Endothelial cell of umbilical vein (primary cell): ENCODE results near the gene ARFGAP3.

Source experiments
- CTCF ChIP-seq, 2 donors: IDR thresholded peaks; 1 replicate in 1 of 2; 2 replicates in 1 of 2; pipeline ENCODE4 v1.5.1; 2011; ENCODE audit warnings: low read length in 2 of 2, mild to moderate bottlenecking in 2 of 2, moderate library complexity in 2 of 2, control low read depth in 1 of 2, inconsistent platforms in 1 of 2, low read depth in 1 of 2; ENCODE audit not compliant: insufficient read depth in 1 of 2; ENCODE audit errors: extremely low read depth in 1 of 2
- JUN ChIP-seq: IDR thresholded peaks from 2 replicates; pipeline ENCODE4 v1.6.1; 2011; ENCODE audit warnings: borderline replicate concordance, low read depth; ENCODE audit not compliant: insufficient read length, insufficient read depth
- POLR2A ChIP-seq: IDR thresholded peaks from 2 replicates; pipeline ENCODE4 v1.6.1; 2012; ENCODE audit warnings: low read depth, mild to moderate bottlenecking, control low read depth, low read length
- POLR2AphosphoS5 ChIP-seq: IDR thresholded peaks from 2 replicates; pipeline ENCODE4 v1.6.1; 2012; ENCODE audit warnings: low read depth, mild to moderate bottlenecking, control low read depth, low read length, moderate library complexity; ENCODE audit not compliant: insufficient read depth

GRCh38 chr22:42836026-42836425 is 21.0 kb downstream of the ARFGAP3 start:
- TF ChIP-seq JUN (no peak), CTCF (IDR thresholded peaks at IDR 0.05; ENCODE audit: extremely low read depth in 1 of 2, insufficient read depth in 1 of 2, low read depth in 1 of 2, low read length in 2 of 2) (no peak), POLR2AphosphoS5 (no peak), POLR2A (no peak)
